MV-4-11 (cell line): Measurements from ENCODE around the gene ABCF3.

Experiments used
- DNase-seq: peaks from one replicate; lab custom pipeline; 2025; lab: John Stamatoyannopoulos, UW

Gene ABCF3

GRCh38 chr3:184168363-184169120, 17.5 kb upstream of the ABCF3 start:
- no peak for DNase-seq

- no peak for DNase-seq
Measured at GRCh38 chr3:184169896-184170875, 15.8 kb upstream of the ABCF3 start.

GRCh38 chr3:184171562-184171961, 14.4 kb upstream of the ABCF3 start:
- no peak for DNase-seq

GRCh38 chr3:184172681-184173373, 13.2 kb upstream of the ABCF3 start:
- DNase-seq: no peak

DNA sequence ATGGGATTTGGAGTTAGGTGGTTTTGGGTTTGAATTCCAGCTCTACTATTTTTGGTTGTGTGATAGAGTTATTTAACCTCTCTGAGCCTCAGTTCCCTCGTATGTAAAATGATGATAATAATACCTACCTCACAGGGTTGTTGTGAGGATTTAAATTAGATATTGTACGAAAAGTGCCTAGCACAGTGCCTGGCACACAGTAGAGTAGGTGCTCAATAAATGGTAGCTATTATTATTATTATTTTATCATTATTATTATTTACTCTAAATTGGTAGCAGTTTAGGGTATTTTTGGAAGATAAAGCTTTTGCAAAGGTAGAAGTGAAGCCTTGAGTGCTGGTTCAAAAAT, 12.7 kb upstream of the ABCF3 start:
- no peak for DNase-seq

DNA sequence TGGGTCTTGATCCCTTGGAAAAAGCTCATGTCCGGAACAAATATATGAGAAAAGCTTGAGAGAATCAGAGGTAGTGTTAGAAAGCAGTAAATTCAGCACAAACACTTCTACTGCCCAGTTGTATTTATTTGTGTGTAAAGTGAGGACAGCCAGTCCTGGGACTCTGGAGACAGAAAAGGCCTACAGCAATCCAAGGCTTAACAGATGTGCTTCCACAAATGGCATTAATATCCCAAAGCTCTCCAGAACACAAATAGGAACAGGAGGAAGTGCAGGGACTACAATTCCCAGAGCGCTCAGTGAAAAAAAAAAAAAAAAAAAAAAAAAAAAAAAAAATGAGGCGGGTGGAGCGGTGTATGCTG, 11.7 kb upstream of the ABCF3 start:
- DNase-seq: no peak

- DNase-seq: peak; percentile 99
Measured at GRCh38 chr3:184174646-184175492, 11.1 kb upstream of the ABCF3 start, which contains the start of gene AP2M1. Gene AP2M1, plus strand, starts transcription at chr3:184174855. Its CDS starts 2,139 bp downstream, at chr3:184176994.

DNA sequence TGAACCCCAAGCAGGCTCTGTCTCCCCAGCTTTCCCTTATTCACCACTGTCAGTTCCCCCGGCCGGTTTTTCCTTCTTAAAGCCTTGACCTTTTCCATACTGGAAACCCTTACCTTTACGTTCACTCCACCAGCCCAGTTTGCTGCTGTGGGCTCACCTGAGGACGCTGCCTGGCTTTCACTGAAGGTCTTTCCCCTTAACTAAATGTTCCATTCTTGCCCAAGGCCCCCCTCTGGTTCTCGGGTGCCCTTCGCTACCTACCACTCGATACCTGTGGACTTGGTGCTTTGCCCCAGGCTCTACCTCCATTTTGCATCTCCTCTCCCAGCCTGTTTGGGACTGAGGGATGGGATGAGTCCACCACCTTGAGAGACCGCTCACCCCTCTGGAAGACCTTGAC, 10.5 kb upstream of the ABCF3 start:
- DNase-seq: no peak

GRCh38 chr3:184175981-184176376, 10.0 kb upstream of the ABCF3 start:
- no peak for DNase-seq

GRCh38 chr3:184176377-184177330, 9.3 kb upstream of the ABCF3 start:
- DNase-seq: peak; percentile 83

- DNase-seq: no peak
Measured at GRCh38 chr3:184177331-184177731, 8.7 kb upstream of the ABCF3 start.

DNA sequence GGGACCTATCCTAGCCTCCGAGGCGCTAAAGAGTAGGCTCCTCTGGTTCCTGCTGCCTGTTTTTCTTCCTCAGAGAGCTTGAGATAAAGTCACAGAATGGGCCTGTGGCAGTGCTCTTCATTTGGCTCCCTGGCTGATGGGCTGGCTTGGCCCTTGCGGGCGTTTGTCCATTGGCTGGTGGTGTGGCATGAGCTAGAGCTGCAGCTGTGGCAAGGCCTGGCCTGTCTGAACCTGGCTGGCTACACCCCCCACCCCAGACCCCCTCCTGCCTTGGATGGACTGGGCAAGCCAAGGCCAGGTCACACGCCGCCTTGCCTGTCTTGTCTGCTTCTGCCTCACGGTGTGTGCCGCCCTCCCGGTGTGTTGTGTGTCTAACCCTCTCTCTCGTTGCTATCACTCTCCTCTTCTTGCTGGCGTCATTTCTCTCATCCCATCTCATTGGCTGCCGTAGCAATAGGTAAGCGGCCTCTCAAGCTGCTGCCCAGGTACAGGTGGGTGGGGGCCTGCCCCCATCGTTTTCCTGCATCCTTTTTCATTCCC, 8.2 kb upstream of the ABCF3 start:
- DNase-seq: no peak

GRCh38 chr3:184178521-184179138, 7.4 kb upstream of the ABCF3 start:
- DNase-seq: no peak

DNA sequence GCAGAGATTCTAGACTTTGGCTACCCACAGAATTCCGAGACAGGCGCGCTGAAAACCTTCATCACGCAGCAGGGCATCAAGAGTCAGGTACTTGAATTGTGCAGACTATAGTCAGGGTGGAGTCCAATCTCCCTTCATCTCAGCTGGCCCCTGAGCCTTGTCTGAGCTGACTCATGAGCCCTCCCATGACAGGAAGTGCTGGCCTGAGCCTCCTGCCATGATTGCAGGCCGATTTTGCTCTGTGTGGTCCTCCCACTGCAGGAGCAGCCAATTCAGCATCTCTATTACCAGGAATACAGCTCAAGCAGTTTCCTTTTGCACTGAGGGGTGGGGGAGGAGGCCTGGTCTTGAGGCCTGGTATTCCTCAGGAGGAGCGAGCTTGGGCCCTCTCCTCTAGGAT, 5.8 kb upstream of the ABCF3 start:
- DNase-seq: no peak

DNA sequence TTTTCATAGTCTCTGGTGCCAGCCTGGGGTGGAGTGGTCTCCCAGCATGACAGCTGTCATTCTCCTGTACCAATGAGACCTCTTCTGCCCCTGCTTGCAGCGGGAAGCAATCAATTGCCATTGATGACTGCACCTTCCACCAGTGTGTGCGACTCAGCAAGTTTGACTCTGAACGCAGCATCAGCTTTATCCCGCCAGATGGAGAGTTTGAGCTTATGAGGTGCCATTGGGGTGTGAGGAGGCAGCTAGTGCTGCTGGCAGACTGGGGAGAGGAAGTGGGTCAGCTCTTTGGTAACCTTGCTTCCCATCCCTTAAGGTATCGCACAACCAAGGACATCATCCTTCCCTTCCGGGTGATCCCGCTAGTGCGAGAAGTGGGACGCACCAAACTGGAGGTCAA, 4.4 kb upstream of the ABCF3 start:
- DNase-seq: no peak

DNA sequence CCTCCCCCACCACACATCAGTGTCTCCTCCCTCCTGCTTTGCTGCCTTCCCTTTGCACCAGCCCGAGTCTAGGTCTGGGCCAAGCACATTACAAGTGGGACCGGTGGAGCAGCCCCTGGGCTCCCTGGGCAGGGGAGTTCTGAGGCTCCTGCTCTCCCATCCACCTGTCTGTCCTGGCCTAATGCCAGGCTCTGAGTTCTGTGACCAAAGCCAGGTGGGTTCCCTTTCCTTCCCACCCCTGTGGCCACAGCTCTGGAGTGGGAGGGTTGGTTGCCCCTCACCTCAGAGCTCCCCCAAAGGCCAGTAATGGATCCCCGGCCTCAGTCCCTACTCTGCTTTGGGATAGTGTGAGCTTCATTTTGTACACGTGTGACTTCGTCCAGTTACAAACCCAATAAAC, 2.3 kb upstream of the ABCF3 start:
- DNase-seq: no peak

DNA sequence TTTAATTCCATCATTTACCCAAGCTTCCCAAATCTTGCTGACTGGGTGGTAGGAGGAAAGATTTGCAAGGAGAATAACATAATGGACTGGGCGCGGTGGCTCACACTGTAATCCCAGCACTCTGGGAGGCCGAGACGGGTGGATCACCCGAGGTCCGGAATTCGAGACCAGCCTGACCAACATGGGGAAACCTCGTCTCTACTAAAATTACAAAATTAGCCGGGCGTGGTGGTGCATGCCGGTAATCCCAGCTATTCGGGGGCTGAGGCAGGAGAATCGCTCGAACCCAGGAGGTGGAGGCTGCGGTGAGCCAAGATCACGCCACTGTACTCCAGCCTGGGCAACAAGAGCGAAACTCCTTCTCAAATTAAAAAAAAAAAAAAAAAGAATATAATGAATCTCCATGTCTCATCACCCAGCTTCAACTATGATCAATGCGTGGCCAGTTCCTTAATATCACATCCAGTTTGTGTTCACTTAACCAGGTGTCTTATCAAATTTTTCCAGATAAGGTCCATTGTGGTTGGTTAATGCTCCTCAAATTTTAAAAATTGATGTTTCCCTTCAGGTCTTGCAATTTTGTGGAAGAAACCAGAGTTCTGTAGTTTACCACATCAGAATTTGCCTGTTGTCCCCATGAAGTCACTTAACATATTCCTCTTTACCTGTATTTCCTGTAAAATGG, 1.3 kb upstream of the ABCF3 start:
- DNase-seq: no peak

- peak; percentile 98 for DNase-seq
Measured at GRCh38 chr3:184185461-184186183, 377 bp upstream of the ABCF3 start.

DNA sequence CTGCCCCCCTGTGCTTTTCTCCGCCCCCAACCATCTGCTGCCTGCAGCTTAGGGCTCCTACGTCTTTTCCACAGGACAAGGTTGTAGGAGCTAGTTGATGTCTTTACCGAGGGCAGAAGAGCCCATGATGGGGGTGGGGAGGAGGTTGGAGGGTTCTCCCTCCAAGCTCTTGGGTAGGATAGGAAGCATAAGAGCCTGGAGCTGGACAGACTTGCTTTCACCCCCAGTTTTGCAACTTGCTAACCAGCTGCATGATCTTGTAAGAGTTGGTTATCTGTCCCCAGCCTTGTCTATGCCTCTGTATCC, 856 bp downstream of the ABCF3 start:
- no peak for DNase-seq
